Mesenchymal stem cell (in vitro differentiated cells and primary cell): Measurements from ENCODE around the gene GGT6.

ENCODE experiments used
- DNase-seq: peaks from one replicate; pipeline ENCODE4 v3.0.0-alpha.2; 2013
- H2AFZ ChIP-seq: one replicate; pipeline ENCODE4 v1.6.1; 2013; ENCODE audit warnings: low read depth, mild to moderate bottlenecking, control low read depth, inconsistent platforms, low read length, moderate library complexity
- H2AK5ac ChIP-seq: 2 replicates; pipeline ENCODE4 v1.6.1; 2013; ENCODE audit warnings: low read length, moderate library complexity, mild to moderate bottlenecking, inconsistent platforms; ENCODE audit not compliant: severe bottlenecking
- H2BK120ac ChIP-seq: one replicate; pipeline ENCODE4 v1.6.1; 2013; ENCODE audit warnings: low read depth, mild to moderate bottlenecking, inconsistent platforms, low read length, moderate library complexity
- H2BK12ac ChIP-seq, 2 experiments: one replicate each; pipeline ENCODE4 v1.6.1; 2013; ENCODE audit warnings: inconsistent platforms in 2 of 2, low read length in 2 of 2, mild to moderate bottlenecking in 2 of 2, moderate library complexity in 2 of 2, control low read depth in 1 of 2
- H2BK15ac ChIP-seq: one replicate; pipeline ENCODE4 v1.6.1; 2013; ENCODE audit warnings: mild to moderate bottlenecking, low read depth, inconsistent platforms; ENCODE audit not compliant: poor library complexity, severe bottlenecking
- H2BK5ac ChIP-seq: 2 replicates; pipeline ENCODE4 v1.6.1; 2013; ENCODE audit warnings: low read depth, mild to moderate bottlenecking, low read length, control low read depth, inconsistent platforms; ENCODE audit not compliant: poor library complexity, severe bottlenecking
- H3K14ac ChIP-seq, 2 experiments: one replicate each; pipeline ENCODE4 v1.6.1; 2013; ENCODE audit warnings: inconsistent platforms in 2 of 2, low read length in 2 of 2, control low read depth in 1 of 2, mild to moderate bottlenecking in 1 of 2, moderate library complexity in 1 of 2
- H3K18ac ChIP-seq, 2 experiments: one replicate each; pipeline ENCODE4 v1.6.1; 2013; ENCODE audit warnings: inconsistent platforms in 2 of 2, low read length in 2 of 2, control low read depth in 1 of 2, low read depth in 1 of 2, mild to moderate bottlenecking in 1 of 2
- H3K23ac ChIP-seq, 2 experiments: one replicate each; pipeline ENCODE4 v1.6.1; 2013; ENCODE audit warnings: inconsistent platforms in 2 of 2, low read length in 2 of 2, mild to moderate bottlenecking in 2 of 2, moderate library complexity in 2 of 2, control low read depth in 1 of 2
- H3K27ac ChIP-seq: 2 replicates; pipeline ENCODE4 v1.5.1; 2013; ENCODE audit warnings: mild to moderate bottlenecking, moderate library complexity, low read length, control low read depth, inconsistent platforms; ENCODE audit not compliant: poor library complexity, severe bottlenecking
- H3K27me3 ChIP-seq, 2 experiments: 2 replicates each; pipeline versions ENCODE4 v1.6.1 to v1.7.0; 2013; ENCODE audit warnings: low read length in 2 of 2, mild to moderate bottlenecking in 2 of 2, moderate library complexity in 2 of 2, control low read depth in 1 of 2, inconsistent platforms in 1 of 2; ENCODE audit not compliant: control insufficient read depth in 1 of 2, insufficient read depth in 1 of 2
- H3K36me3 ChIP-seq, 2 experiments: 2 replicates each; pipeline versions ENCODE4 v1.6.1 to v1.7.0; 2013; ENCODE audit warnings: low read length in 2 of 2, control low read depth in 1 of 2, inconsistent platforms in 1 of 2, low read depth in 1 of 2, mild to moderate bottlenecking in 1 of 2; ENCODE audit not compliant: insufficient read depth in 2 of 2, control insufficient read depth in 1 of 2
- H3K4ac ChIP-seq, 2 experiments: one replicate each; pipeline ENCODE4 v1.6.1; 2013; ENCODE audit warnings: inconsistent platforms in 2 of 2, low read length in 2 of 2, mild to moderate bottlenecking in 2 of 2, moderate library complexity in 2 of 2, control low read depth in 1 of 2, low read depth in 1 of 2
- H3K4me1 ChIP-seq: 2 replicates; pipeline ENCODE4 v1.6.1; 2013; ENCODE audit warnings: low read depth, low read length, control low read depth; ENCODE audit not compliant: control insufficient read depth, insufficient read depth
- H3K4me2 ChIP-seq: 2 replicates; pipeline ENCODE4 v1.6.1; 2013; ENCODE audit warnings: low read length, mild to moderate bottlenecking, inconsistent platforms; ENCODE audit not compliant: poor library complexity, severe bottlenecking
- H3K4me3 ChIP-seq, 2 experiments: 2 replicates each; pipeline versions ENCODE4 v1.5.1 to v1.7.0; 2013; ENCODE audit warnings: low read length in 2 of 2, mild to moderate bottlenecking in 2 of 2, control low read depth in 1 of 2, low read depth in 1 of 2; ENCODE audit not compliant: insufficient read depth in 1 of 2
- H3K79me1 ChIP-seq: replicated peaks from 2 replicates; pipeline ENCODE4 v1.6.1; 2013; ENCODE audit warnings: mild to moderate bottlenecking, control low read depth, low read length, inconsistent platforms; ENCODE audit not compliant: poor library complexity, severe bottlenecking
- H3K9ac ChIP-seq: 2 replicates; pipeline ENCODE4 v1.7.0; 2013; ENCODE audit warnings: mild to moderate bottlenecking, low read length, moderate library complexity
- H3K9me3 ChIP-seq: 2 replicates; pipeline ENCODE4 v1.7.0; 2013; ENCODE audit warnings: mild to moderate bottlenecking, low read length; ENCODE audit not compliant: control insufficient read depth
- H4K8ac ChIP-seq: one replicate; pipeline ENCODE4 v1.6.1; 2013; ENCODE audit warnings: inconsistent platforms, mild to moderate bottlenecking, low read length, moderate library complexity
- H4K91ac ChIP-seq: one replicate; pipeline ENCODE4 v1.6.1; 2013; ENCODE audit warnings: mild to moderate bottlenecking, low read length, inconsistent platforms
- WGBS: methylation state at CpG from one replicate; pipeline ENCODE4 v1.1.7; 2013; ENCODE audit warnings: mixed read lengths; 5-methylcytosine and 5-hydroxymethylcytosine counted together

The GGT6 gene

DNA sequence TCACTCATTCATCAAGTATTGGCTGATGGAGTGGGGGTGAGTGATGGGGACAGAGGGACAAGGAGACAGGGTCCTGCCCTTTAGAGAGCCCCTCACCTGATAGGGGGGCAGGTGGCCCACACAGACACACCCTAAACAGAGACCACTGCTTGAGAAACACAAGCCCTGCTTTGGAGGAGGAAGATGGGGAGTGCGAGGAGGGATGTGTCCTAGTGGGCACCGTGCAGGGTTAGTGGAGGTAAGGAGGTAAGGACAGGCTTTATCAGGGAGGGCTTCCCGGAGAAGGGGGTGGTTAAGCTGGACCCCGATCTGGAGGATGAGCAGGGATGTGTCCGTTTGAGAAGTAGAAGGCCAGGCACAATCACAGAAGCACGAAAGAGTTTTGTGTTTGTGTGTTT lies 15.8 kb upstream of the GGT6 start:
- no peak overlapping the region for H3K9ac ChIP-seq
- peak overlapping the region in 1 of 2 experiments; percentile 23 for H2BK12ac ChIP-seq
- 65% methylated on average over 6 of the region's 6 CpGs for WGBS

DNA sequence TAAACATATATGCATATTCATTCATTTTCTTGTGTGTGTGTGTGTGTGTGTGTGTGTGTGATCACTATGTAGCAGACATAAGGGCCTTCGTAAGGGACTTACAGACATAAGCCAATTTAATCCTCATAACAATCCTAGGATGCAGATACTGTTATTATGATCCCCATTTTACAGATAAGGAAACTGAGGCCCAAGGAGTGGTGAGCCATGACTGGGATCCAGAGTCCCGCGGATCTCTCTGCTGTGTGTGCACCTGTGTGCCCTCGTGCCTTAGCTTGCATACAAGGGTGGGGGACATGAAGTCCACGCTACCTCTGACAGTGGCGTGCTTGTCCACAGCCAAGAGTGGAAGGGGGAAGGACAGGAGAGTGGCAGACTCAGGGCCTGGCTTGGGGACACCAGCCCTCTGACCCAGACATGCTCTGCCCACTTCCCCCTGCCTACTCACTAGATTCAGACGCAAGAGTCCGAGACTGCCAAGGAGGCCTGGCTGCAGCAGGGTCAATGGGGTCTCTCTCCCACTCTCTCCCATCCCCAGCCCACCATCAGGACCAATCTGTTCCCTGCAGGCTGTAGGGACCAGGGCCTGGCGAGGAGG lies 14.2 kb upstream of the GGT6 start:
- no peak overlapping the region for H3K23ac ChIP-seq
- H2BK5ac ChIP-seq: no peak overlapping the region
- 91% methylated on average over 8 of the region's 9 CpGs for WGBS
- peaks cover 42 to 48% of the 10 kb centered on the region in 2 experiments for H3K27me3 ChIP-seq
- no peaks in the 10 kb centered on the region for H3K79me1 ChIP-seq
- no peak overlapping the region for H2BK120ac ChIP-seq
- no peak overlapping the region for H3K18ac ChIP-seq
- H2AFZ ChIP-seq: no peak overlapping the region
- H3K4me2 ChIP-seq: no peak overlapping the region
- H3K9ac ChIP-seq: no peak overlapping the region
- no peak overlapping the region for H3K4me3 ChIP-seq
- no peak for DNase-seq
- no peak overlapping the region for H2BK15ac ChIP-seq
- no peak overlapping the region for H3K27ac ChIP-seq
- H4K8ac ChIP-seq: no peak overlapping the region
- peaks cover 10% of the 10 kb centered on the region for H3K4me1 ChIP-seq
- no peaks in the 10 kb centered on the region for H3K9me3 ChIP-seq
- no peak overlapping the region for H2AK5ac ChIP-seq
- H2BK12ac ChIP-seq: no peak overlapping the region
- H3K4ac ChIP-seq: no peak overlapping the region
- H4K91ac ChIP-seq: no peak overlapping the region
- H3K14ac ChIP-seq: no peak overlapping the region
- no peaks in the 10 kb centered on the region for H3K36me3 ChIP-seq

More for the DNA sequence above, 15.8 kb upstream of the GGT6 start:
- Histone ChIP-seq H3K9me3 (no peaks in the 10 kb centered on the region), H3K23ac (no peak overlapping the region), H3K27me3 (peaks cover 50 to 58% of the 10 kb centered on the region in 2 experiments), H2AK5ac (no peak overlapping the region), H2BK120ac (no peak overlapping the region), H3K79me1 (no peaks in the 10 kb centered on the region), H3K18ac (no peak overlapping the region), H4K91ac (no peak overlapping the region), H2AFZ (no peak overlapping the region), H2BK15ac (no peak overlapping the region), H3K4me3 (no peak overlapping the region), H4K8ac (no peak overlapping the region), H3K27ac (no peak overlapping the region), H3K14ac (no peak overlapping the region), H2BK5ac (no peak overlapping the region), H3K4ac (no peak overlapping the region), H3K36me3 (no peaks in the 10 kb centered on the region), H3K4me1 (peaks cover 10% of the 10 kb centered on the region), H3K4me2 (no peak overlapping the region)
- DNase-seq: no peak

DNA sequence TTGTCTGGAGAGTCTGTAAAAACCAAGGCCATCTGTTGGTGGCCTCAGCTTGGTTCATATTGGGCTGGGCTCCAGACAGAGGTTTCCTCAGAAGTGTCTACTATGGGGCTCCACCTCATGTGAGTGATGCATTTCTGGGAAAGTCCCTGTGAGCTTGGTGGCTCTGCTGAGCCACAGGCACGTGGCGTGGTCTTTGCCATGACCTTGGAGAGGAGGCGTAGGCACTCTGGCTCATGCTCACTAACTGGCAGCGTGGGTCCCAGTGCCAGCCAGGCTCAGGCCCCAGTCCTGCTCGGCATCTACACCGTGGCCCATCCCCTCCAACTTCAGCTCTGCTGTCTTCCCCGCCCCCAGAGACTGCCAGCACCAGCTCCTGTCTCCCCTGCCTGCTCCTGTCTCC lies 13.3 kb upstream of the GGT6 start:
- no peak overlapping the region for H4K8ac ChIP-seq
- H2BK120ac ChIP-seq: no peak overlapping the region
- H3K4me2 ChIP-seq: no peak overlapping the region
- peak overlapping the region in 1 of 2 experiments; percentile 89 for H3K14ac ChIP-seq
- H2BK5ac ChIP-seq: no peak overlapping the region
- H2AFZ ChIP-seq: no peak overlapping the region
- peaks cover 10% of the 10 kb centered on the region for H3K4me1 ChIP-seq
- no peak overlapping the region for H3K23ac ChIP-seq
- no peak overlapping the region for H3K18ac ChIP-seq
- no peak overlapping the region for H4K91ac ChIP-seq
- H3K4ac ChIP-seq: no peak overlapping the region
- peak; percentile 39 for DNase-seq
- H3K36me3 ChIP-seq: no peaks in the 10 kb centered on the region
- no peak overlapping the region for H2AK5ac ChIP-seq
- H3K27ac ChIP-seq: no peak overlapping the region
- H2BK12ac ChIP-seq: no peak overlapping the region
- no peak overlapping the region for H2BK15ac ChIP-seq
- H3K79me1 ChIP-seq: no peaks in the 10 kb centered on the region
- WGBS: 69% methylated on average over 6 of the region's 7 CpGs
- no peak overlapping the region for H3K9ac ChIP-seq
- H3K9me3 ChIP-seq: no peaks in the 10 kb centered on the region
- H3K27me3 ChIP-seq: peaks cover 42 to 47% of the 10 kb centered on the region in 2 experiments
- H3K4me3 ChIP-seq: no peak overlapping the region

DNA sequence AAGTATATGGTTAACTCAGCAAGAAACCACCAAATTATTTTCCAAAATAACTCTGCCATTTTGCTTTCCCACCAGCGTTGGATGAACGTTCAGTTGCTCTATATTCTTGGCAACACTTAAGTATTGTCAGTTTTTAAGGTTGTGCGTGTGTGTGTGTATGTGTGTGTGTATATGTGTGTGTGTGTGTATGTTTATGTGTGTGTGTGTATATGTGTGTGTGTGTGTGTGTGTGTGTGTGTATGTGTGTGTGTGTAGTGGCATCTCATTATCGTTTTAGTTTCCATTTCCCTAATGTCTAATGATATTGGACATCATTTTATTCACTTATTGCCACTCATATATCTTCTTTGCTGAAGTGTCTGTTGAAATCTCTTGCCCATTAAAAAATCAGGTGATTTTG lies 12.7 kb upstream of the GGT6 start:
- Histone ChIP-seq H3K18ac (no peak overlapping the region), H3K23ac (no peak overlapping the region), H3K4me3 (no peak overlapping the region), H3K9ac (no peak overlapping the region), H3K4me2 (no peak overlapping the region), H4K91ac (no peak overlapping the region), H2BK5ac (no peak overlapping the region), H3K27me3 (peaks cover 42 to 47% of the 10 kb centered on the region in 2 experiments), H3K27ac (no peak overlapping the region), H3K14ac (no peak overlapping the region), H2AFZ (no peak overlapping the region), H3K36me3 (no peaks in the 10 kb centered on the region), H2BK12ac (no peak overlapping the region), H3K4ac (no peak overlapping the region), H3K4me1 (peaks cover 10% of the 10 kb centered on the region), H3K9me3 (no peaks in the 10 kb centered on the region), H2BK15ac (no peak overlapping the region), H3K79me1 (no peaks in the 10 kb centered on the region), H4K8ac (no peak overlapping the region), H2AK5ac (no peak overlapping the region), H2BK120ac (no peak overlapping the region)
- DNase-seq: no peak
- 92% methylated on average over 3 of the region's 4 CpGs for WGBS
